Neuronal stem cell (in vitro differentiated cells): ENCODE measurements around the gene FBXO46.

Experiments
- DNase-seq: peaks from one replicate; pipeline ENCODE4 v3.0.0-alpha.2; 2013; ENCODE audit warnings: low spot score
- H2AFZ ChIP-seq: one replicate; pipeline ENCODE4 v1.6.1; 2013; ENCODE audit warnings: mild to moderate bottlenecking, low read length, inconsistent platforms
- H2AK5ac ChIP-seq: 2 replicates; pipeline ENCODE4 v1.6.1; 2013; ENCODE audit warnings: low read depth, mild to moderate bottlenecking, inconsistent platforms, low read length, moderate library complexity, mixed read lengths
- H2BK120ac ChIP-seq: 2 replicates; pipeline ENCODE4 v1.6.1; 2013; ENCODE audit warnings: low read depth, mild to moderate bottlenecking, inconsistent platforms, low read length, moderate library complexity, mixed read lengths
- H2BK12ac ChIP-seq: one replicate; pipeline ENCODE4 v1.6.1; 2013; ENCODE audit warnings: low read length, inconsistent platforms
- H2BK15ac ChIP-seq: 2 replicates; pipeline ENCODE4 v1.6.1; 2013; ENCODE audit warnings: mild to moderate bottlenecking, low read length, inconsistent platforms, mixed read lengths
- H2BK5ac ChIP-seq: one replicate; pipeline ENCODE4 v1.6.1; 2013; ENCODE audit warnings: inconsistent platforms, mild to moderate bottlenecking, low read length, moderate library complexity
- H3K14ac ChIP-seq: one replicate; pipeline ENCODE4 v1.6.1; 2013; ENCODE audit warnings: low read length, inconsistent platforms
- H3K18ac ChIP-seq: 2 replicates; pipeline ENCODE4 v1.6.1; 2013; ENCODE audit warnings: low read length, inconsistent platforms
- H3K23ac ChIP-seq: 2 replicates; pipeline ENCODE4 v1.6.1; 2013; ENCODE audit warnings: low read depth, mild to moderate bottlenecking, mixed read lengths, low read length, inconsistent platforms; ENCODE audit not compliant: poor library complexity
- H3K27ac ChIP-seq: replicated peaks from 3 replicates; pipeline ENCODE4 v1.5.1; 2013; ENCODE audit warnings: low read length, inconsistent platforms
- H3K27me3 ChIP-seq, 3 experiments: 2 replicates each; pipeline ENCODE4 v1.6.1; 2013; ENCODE audit warnings: low read length in 3 of 3, mild to moderate bottlenecking in 2 of 3, inconsistent platforms in 1 of 3, low read depth in 1 of 3, mixed read lengths in 1 of 3, moderate library complexity in 1 of 3; ENCODE audit not compliant: control insufficient read depth in 3 of 3, insufficient read depth in 3 of 3
- H3K36me3 ChIP-seq, 2 donors: replicated peaks in 1 of 2; 2 replicates each; pipeline ENCODE4 v1.6.1; 2013; ENCODE audit warnings: low read length in 2 of 2; ENCODE audit not compliant: control insufficient read depth in 2 of 2, insufficient read depth in 2 of 2
- H3K4ac ChIP-seq: 2 replicates; pipeline ENCODE4 v1.6.1; 2013; ENCODE audit warnings: inconsistent platforms, mild to moderate bottlenecking, low read length, moderate library complexity
- H3K4me1 ChIP-seq, 2 donors: 1 replicate in 1 of 2; 2 replicates in 1 of 2; pipeline ENCODE4 v1.6.1; 2013; ENCODE audit warnings: low read length in 2 of 2, low read depth in 1 of 2; ENCODE audit not compliant: control insufficient read depth in 2 of 2, insufficient read depth in 1 of 2
- H3K4me2 ChIP-seq: one replicate; pipeline ENCODE4 v1.6.1; 2013; ENCODE audit warnings: mild to moderate bottlenecking, low read length, inconsistent platforms; ENCODE audit not compliant: insufficient read depth, poor library complexity, severe bottlenecking
- H3K4me3 ChIP-seq, 2 donors: 2 replicates each; pipeline ENCODE4 v1.5.1; 2013; ENCODE audit warnings: low read length in 2 of 2, mild to moderate bottlenecking in 2 of 2, inconsistent platforms in 1 of 2, moderate library complexity in 1 of 2
- H3K79me1 ChIP-seq: one replicate; pipeline ENCODE4 v1.6.1; 2013; ENCODE audit warnings: low read depth, mild to moderate bottlenecking, inconsistent platforms, low read length, moderate library complexity
- H3K9ac ChIP-seq: one replicate; pipeline ENCODE4 v1.6.1; 2013; ENCODE audit warnings: mild to moderate bottlenecking, low read depth, low read length, inconsistent platforms; ENCODE audit not compliant: poor library complexity
- H3K9me3 ChIP-seq, 2 donors: replicated peaks in 1 of 2; 2 replicates each; pipeline versions ENCODE3 to v1.6.1; 2013; ENCODE audit warnings: low read length in 2 of 2, mild to moderate bottlenecking in 2 of 2, inconsistent platforms in 1 of 2, low read depth in 1 of 2, mixed read lengths in 1 of 2, moderate library complexity in 1 of 2; ENCODE audit not compliant: control insufficient read depth in 2 of 2, insufficient read depth in 1 of 2
- H4K8ac ChIP-seq: one replicate; pipeline ENCODE4 v1.6.1; 2013; ENCODE audit warnings: low read depth, mild to moderate bottlenecking, inconsistent platforms, low read length, moderate library complexity
- H4K91ac ChIP-seq: one replicate; pipeline ENCODE4 v1.6.1; 2013; ENCODE audit warnings: low read length, low read depth, mild to moderate bottlenecking, inconsistent platforms; ENCODE audit not compliant: poor library complexity
- WGBS, 2 donors: extraction: QIAGEN DNeasy Blood & Tissue Kit; methylation state at CpG; one replicate each; pipeline ENCODE4 v1.1.7; 2013; ENCODE audit warnings: missing lambda C conversion rate in 2 of 2, mixed read lengths in 1 of 2; ENCODE audit not compliant: insufficient read length in 2 of 2, insufficient replicate concordance in 1 of 2; ENCODE audit errors: extremely low coverage in 2 of 2; 5-methylcytosine and 5-hydroxymethylcytosine counted together

Gene FBXO46

DNA sequence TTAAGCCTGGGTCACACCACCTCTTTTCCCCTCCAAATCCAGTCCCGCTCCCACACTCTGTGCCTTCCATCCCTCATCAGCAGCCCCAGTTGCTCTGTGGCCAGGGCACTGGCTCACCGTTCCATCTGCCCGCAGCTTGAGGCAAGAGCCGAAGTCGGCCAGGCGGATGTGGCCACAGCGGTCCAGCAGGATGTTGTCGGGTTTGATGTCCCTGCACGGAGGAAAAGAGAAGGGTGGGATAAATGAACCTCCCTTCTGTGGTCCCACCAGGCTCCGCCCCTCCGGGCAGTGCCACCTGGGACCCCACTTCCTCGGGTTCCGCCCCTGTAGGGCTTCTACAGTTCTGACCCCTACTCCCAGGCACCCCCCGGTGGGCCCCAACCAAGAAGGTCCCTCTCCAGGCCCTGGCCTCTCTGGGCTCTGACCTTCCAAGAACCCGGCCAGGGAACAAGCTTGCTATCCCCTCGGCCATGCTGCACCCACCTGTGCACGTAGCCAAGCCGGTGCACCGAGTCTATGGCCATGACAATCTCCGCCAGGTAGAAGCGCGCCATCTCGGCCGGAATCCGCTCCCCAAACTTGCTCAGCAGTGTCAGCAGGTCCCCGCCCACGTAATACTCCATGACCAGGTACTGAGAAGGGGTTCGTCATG lies 47.4 kb upstream of the FBXO46 start:
- Histone ChIP-seq H4K8ac (no peak overlapping the region), H3K9ac (peak overlapping the region; percentile 60), H3K4me1 (peaks cover 8 to 23% of the 10 kb centered on the region in 2 donors), H2BK15ac (no peak overlapping the region), H3K27me3 (peaks cover 0 to 6% (median 0%) of the 10 kb centered on the region in 3 experiments), H3K36me3 (peaks cover 23 to 54% of the 10 kb centered on the region in 2 donors), H4K91ac (peak overlapping the region; percentile 24), H2BK12ac (no peak overlapping the region), H2AK5ac (peak overlapping the region; percentile 78), H3K23ac (peak overlapping the region; percentile 96), H3K27ac (no peak overlapping the region), H3K79me1 (no peaks in the 10 kb centered on the region), H3K4ac (no peak overlapping the region), H2BK5ac (peak overlapping the region; percentile 60), H2AFZ (no peak overlapping the region), H3K14ac (no peak overlapping the region), H3K4me3 (no peak overlapping the region), H3K9me3 (no peaks in the 10 kb centered on the region), H3K4me2 (no peak overlapping the region), H3K18ac (peak overlapping the region; percentile 76), H2BK120ac (no peak overlapping the region)
- no CpG with 5 or more reads among the region's 28 CpGs for WGBS, 2 donors
- DNase-seq = no peak

DNA sequence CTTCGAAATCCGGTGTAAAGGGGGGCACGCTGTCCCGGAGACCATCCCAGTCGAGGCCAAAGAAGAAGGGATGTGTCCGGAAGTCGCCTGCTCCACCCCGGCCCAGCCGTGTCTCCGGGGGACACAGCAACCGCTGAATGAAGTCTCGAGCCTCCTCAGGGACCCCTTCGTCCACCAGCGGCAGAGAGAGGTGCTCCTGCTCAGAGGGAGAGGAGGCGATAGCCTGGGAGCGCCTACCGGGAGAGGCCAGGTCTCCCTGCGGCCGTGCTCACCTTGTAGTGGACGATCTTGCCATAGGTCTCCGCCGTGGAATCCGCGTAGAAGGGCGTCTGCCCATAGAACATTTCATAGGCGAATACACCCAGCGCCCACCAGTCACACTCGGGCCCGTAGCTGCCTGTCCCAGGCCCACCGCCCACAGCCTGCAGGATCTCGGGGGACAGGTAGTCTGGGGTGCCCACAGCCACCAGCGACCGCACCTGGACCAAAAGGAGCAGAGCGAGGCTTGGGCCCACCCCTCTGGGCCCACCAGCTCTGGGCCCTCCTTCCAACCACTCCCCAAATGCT lies 46.8 kb upstream of the FBXO46 start:
- Histone ChIP-seq H4K91ac (peak overlapping the region; percentile 24), H3K79me1 (no peaks in the 10 kb centered on the region), H2BK120ac (no peak overlapping the region), H3K18ac (no peak overlapping the region), H2AK5ac (no peak overlapping the region), H3K9me3 (no peaks in the 10 kb centered on the region), H3K36me3 (peaks cover 28 to 59% of the 10 kb centered on the region in 2 donors), H3K4ac (peak overlapping the region; percentile 48), H3K23ac (peak overlapping the region; percentile 96), H3K4me3 (no peak overlapping the region), H2BK5ac (peak overlapping the region; percentile 60), H2BK12ac (no peak overlapping the region), H4K8ac (peak overlapping the region; percentile 32), H2BK15ac (no peak overlapping the region), H3K4me1 (peaks cover 6 to 19% of the 10 kb centered on the region in 2 donors), H3K9ac (peak overlapping the region; percentile 3), H3K27me3 (peaks cover 0 to 6% (median 0%) of the 10 kb centered on the region in 3 experiments), H3K27ac (no peak overlapping the region), H2AFZ (no peak overlapping the region), H3K4me2 (no peak overlapping the region), H3K14ac (no peak overlapping the region)
- no CpG with 5 or more reads among the region's 34 CpGs for WGBS, 2 donors
- DNase-seq = no peak

GRCh38 chr19:45774765-45775164 lies 44.1 kb upstream of the FBXO46 start:
- H3K14ac ChIP-seq = no peak overlapping the region
- no peak overlapping the region for H3K23ac ChIP-seq
- H3K18ac ChIP-seq = no peak overlapping the region
- no peak overlapping the region for H2AFZ ChIP-seq
- no peak overlapping the region for H4K91ac ChIP-seq
- no peaks in the 10 kb centered on the region for H3K79me1 ChIP-seq
- no peak overlapping the region for H2AK5ac ChIP-seq
- H3K4me2 ChIP-seq = no peak overlapping the region
- no peak for DNase-seq
- no peak overlapping the region for H2BK120ac ChIP-seq
- H4K8ac ChIP-seq = no peak overlapping the region
- no peak overlapping the region for H3K9ac ChIP-seq
- H2BK15ac ChIP-seq = no peak overlapping the region
- peaks cover 4 to 11% of the 10 kb centered on the region in 2 donors for H3K4me1 ChIP-seq
- no peak overlapping the region for H2BK5ac ChIP-seq
- H3K4me3 ChIP-seq = no peak overlapping the region
- no peaks in the 10 kb centered on the region for H3K27me3 ChIP-seq
- WGBS, 2 donors = no CpG with 5 or more reads among the region's 9 CpGs
- H2BK12ac ChIP-seq = no peak overlapping the region
- H3K4ac ChIP-seq = no peak overlapping the region
- no peak overlapping the region for H3K27ac ChIP-seq
- no peaks in the 10 kb centered on the region for H3K9me3 ChIP-seq
- H3K36me3 ChIP-seq = peaks cover 32 to 75% of the 10 kb centered on the region in 2 donors

- Histone ChIP-seq H3K23ac (no peak overlapping the region), H2AFZ (no peak overlapping the region), H3K4ac (no peak overlapping the region), H3K79me1 (no peaks in the 10 kb centered on the region), H2AK5ac (no peak overlapping the region), H2BK15ac (no peak overlapping the region), H3K14ac (no peak overlapping the region), H4K91ac (no peak overlapping the region), H3K27ac (no peak overlapping the region), H3K4me1 (peaks cover 5 to 6% of the 10 kb centered on the region in 2 donors), H3K36me3 (peaks cover 32 to 62% of the 10 kb centered on the region in 2 donors), H3K18ac (no peak overlapping the region), H2BK12ac (no peak overlapping the region), H2BK5ac (no peak overlapping the region), H3K27me3 (no peaks in the 10 kb centered on the region), H2BK120ac (no peak overlapping the region), H3K4me3 (no peak overlapping the region), H3K4me2 (no peak overlapping the region), H3K9ac (no peak overlapping the region), H4K8ac (no peak overlapping the region), H3K9me3 (no peaks in the 10 kb centered on the region)
- DNase-seq = no peak
- no CpG with 5 or more reads among the region's 2 CpGs for WGBS, 2 donors
These were observed 42.7 kb upstream of the FBXO46 start for GRCh38 chr19:45773384-45773783.
